OCI-LY1 (cell line): ENCODE data around the gene SLC25A38.

ENCODE experiments used
- EZH2 ChIP-seq: fragments of 200-600 bp; sonication (generic), shearing (Covaris generic); IDR thresholded peaks from 2 replicates; pipeline ENCODE4 v1.8.0; 2017; ENCODE audit warnings: borderline replicate concordance, mixed run types, mild to moderate bottlenecking, antibody characterized with exemption, low read length, moderate library complexity, mixed read lengths
- TF ChIP-seq, protein P1 (sequence below): fragments of 200-600 bp; sonication (generic), shearing (Covaris generic); IDR thresholded peaks from 2 replicates; pipeline ENCODE4 v1.5.1; 2017; ENCODE audit warnings: mild to moderate bottlenecking, antibody characterized with exemption, low read length, moderate library complexity, mixed read lengths

GRCh38 chr3:39435006-39435748, 52.0 kb downstream of the SLC25A38 start:
- TF ChIP-seq, protein P1, sequence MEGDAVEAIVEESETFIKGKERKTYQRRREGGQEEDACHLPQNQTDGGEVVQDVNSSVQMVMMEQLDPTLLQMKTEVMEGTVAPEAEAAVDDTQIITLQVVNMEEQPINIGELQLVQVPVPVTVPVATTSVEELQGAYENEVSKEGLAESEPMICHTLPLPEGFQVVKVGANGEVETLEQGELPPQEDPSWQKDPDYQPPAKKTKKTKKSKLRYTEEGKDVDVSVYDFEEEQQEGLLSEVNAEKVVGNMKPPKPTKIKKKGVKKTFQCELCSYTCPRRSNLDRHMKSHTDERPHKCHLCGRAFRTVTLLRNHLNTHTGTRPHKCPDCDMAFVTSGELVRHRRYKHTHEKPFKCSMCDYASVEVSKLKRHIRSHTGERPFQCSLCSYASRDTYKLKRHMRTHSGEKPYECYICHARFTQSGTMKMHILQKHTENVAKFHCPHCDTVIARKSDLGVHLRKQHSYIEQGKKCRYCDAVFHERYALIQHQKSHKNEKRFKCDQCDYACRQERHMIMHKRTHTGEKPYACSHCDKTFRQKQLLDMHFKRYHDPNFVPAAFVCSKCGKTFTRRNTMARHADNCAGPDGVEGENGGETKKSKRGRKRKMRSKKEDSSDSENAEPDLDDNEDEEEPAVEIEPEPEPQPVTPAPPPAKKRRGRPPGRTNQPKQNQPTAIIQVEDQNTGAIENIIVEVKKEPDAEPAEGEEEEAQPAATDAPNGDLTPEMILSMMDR: no peak
- no peak for TF ChIP-seq EZH2
